ENCODE results near the gene PTCH2.

PTCH2 gene

GRCh38 chr1:44778705-44779576 lies 64.1 kb downstream of the PTCH2 start:
- DNase-seq (ENCODE audit: low spot score), result no peak

- no peak for DNase-seq (ENCODE audit: low spot score)
Measured at GRCh38 chr1:44777969-44778635, 65.0 kb downstream of the PTCH2 start.

GRCh38 chr1:44777547-44777946 lies 65.5 kb downstream of the PTCH2 start:
- no peak for DNase-seq (ENCODE audit: low spot score)

- DNase-seq (ENCODE audit: low spot score), result no peak
Measured at GRCh38 chr1:44776730-44777068, 66.4 kb downstream of the PTCH2 start.

- DNase-seq (ENCODE audit: low spot score), result peak; percentile 35
Measured at GRCh38 chr1:44775930-44776729, 66.9 kb downstream of the PTCH2 start.

- peak; percentile 90 for DNase-seq (ENCODE audit: low spot score)
Measured at GRCh38 chr1:44775078-44775929, 67.7 kb downstream of the PTCH2 start, which contains the start of gene RPS8. Gene RPS8 (plus strand): TSS chr1:44775540. CDS start chr1:44775597, 57 bp downstream.
